Thyroid gland (tissue), 4 donors: Measurements from ENCODE around the gene TOB2.

Experiments used
- CTCF ChIP-seq, 6 experiments: fragments of 200-600 bp in 3 of 6; fragments of 450-650 bp in 3 of 6; sonication (generic) in 3 of 6; IDR thresholded peaks; one replicate each; pipeline ENCODE4 v1.5.1; 2016 to 2019; ENCODE audit warnings: antibody characterized with exemption in 6 of 6, mild to moderate bottlenecking in 2 of 6, inconsistent platforms in 1 of 6, moderate library complexity in 1 of 6
- POLR2A ChIP-seq, 2 donors: fragments of 450-650 bp; IDR thresholded peaks; one replicate each; pipeline ENCODE4 v1.6.1; 2017; ENCODE audit warnings: antibody characterized with exemption in 2 of 2, mild to moderate bottlenecking in 2 of 2, moderate library complexity in 1 of 2

- TF ChIP-seq POLR2A (IDR thresholded peaks at IDR 0.05) (no peak), CTCF (IDR thresholded peaks at IDR 0.05) (no peak)
These were observed 34.7 kb upstream of the TOB2 start for GRCh38 chr22:41481131-41481830.
